Thymus (tissue), 14 donors: ENCODE data around the gene CENPX. TPM values are rescaled to one million over a fixed set of nuclear protein-coding genes. Genes with fewer than 3 reads are reported as not detected.

ENCODE experiments used
- DNase-seq, 9 donors: peaks; one replicate each; pipeline ENCODE4 v3.0.0-alpha.2; 2013; ENCODE audit warnings: low spot score in 9 of 9, low read depth in 6 of 9, missing footprints in 1 of 9
- H3K27ac ChIP-seq, 2 donors: one replicate each; pipeline ENCODE4 v1.5.1; 2013; ENCODE audit warnings: control low read depth in 1 of 2, low read depth in 1 of 2, low read length in 1 of 2, mild to moderate bottlenecking in 1 of 2, moderate library complexity in 1 of 2
- H3K27me3 ChIP-seq, 2 donors: one replicate each; pipeline ENCODE4 v1.5.1; 2013; ENCODE audit warnings: low read length in 1 of 2; ENCODE audit not compliant: control insufficient read depth in 2 of 2, insufficient read depth in 1 of 2
- H3K36me3 ChIP-seq, 2 donors: one replicate each; pipeline ENCODE4 v1.5.1; 2013; ENCODE audit warnings: low read length in 1 of 2, mild to moderate bottlenecking in 1 of 2, moderate library complexity in 1 of 2; ENCODE audit not compliant: control insufficient read depth in 2 of 2, insufficient read depth in 2 of 2
- H3K4me1 ChIP-seq, 2 donors: one replicate each; pipeline ENCODE4 v1.5.1; 2013; ENCODE audit warnings: low read length in 2 of 2; ENCODE audit not compliant: control insufficient read depth in 2 of 2, insufficient read depth in 2 of 2
- H3K4me3 ChIP-seq, 2 donors: one replicate each; pipeline ENCODE4 v1.5.1; 2013; ENCODE audit warnings: low read length in 2 of 2, control low read depth in 1 of 2, mild to moderate bottlenecking in 1 of 2
- H3K9me3 ChIP-seq, 2 donors: one replicate each; pipeline ENCODE4 v1.5.1; 2013; ENCODE audit warnings: low read length in 1 of 2, mild to moderate bottlenecking in 1 of 2; ENCODE audit not compliant: control insufficient read depth in 2 of 2, insufficient read depth in 1 of 2
- WGBS: extraction: QIAGEN DNeasy Blood & Tissue Kit; methylation state at CpG from one replicate; pipeline ENCODE4 v1.1.7; 2013; 5-methylcytosine and 5-hydroxymethylcytosine counted together
- long read RNA-seq, 10 donors: transcript quantifications; one replicate each; lab custom pipeline, GENCODE V29; 2026
- polyA plus RNA-seq: library from polyadenylated mRNA; stranded (reverse); fragments of 200-250 nt; gene quantifications from one replicate; pipeline ENCODE4 v1.2.3, GENCODE V29; 2013
- total RNA-seq: library from RNA; stranded (reverse); fragments of 120-200 nt; gene quantifications from one replicate; pipeline ENCODE4 v1.2.4, GENCODE V29; 2013
- donor health status: healthy.

Gene CENPX
- total RNA-seq (44.5 TPM), polyA plus RNA-seq (79.7 TPM)
- long read RNA-seq, donor 1, partial matches to known transcripts: 0 of 5 reads
- long read RNA-seq, donor 1, other reads (novel, unspliced or antisense): 0 of 5 reads
- long read RNA-seq, donor 2, transcript CENPX-201 (4 exons, 751 nt): major isoform, 47 of 79 reads
- long read RNA-seq, donor 2, transcript CENPX-206 (4 exons, 710 nt): minor isoform, 6 of 79 reads
- long read RNA-seq, donor 2, transcript CENPX-210 (5 exons, 730 nt): minor isoform, 5 of 79 reads
- long read RNA-seq, donor 2, transcript CENPX-202 (5 exons, 805 nt): minor isoform, 20 of 79 reads
- long read RNA-seq, donor 2, partial matches to known transcripts: 0 of 79 reads
- long read RNA-seq, donor 2, other reads (novel, unspliced or antisense): 0 of 79 reads
- long read RNA-seq, donor 3, transcript CENPX-201 (4 exons, 751 nt): major isoform, 25 of 54 reads
- long read RNA-seq, donor 3, transcript CENPX-202 (5 exons, 805 nt): minor isoform, 24 of 54 reads
- long read RNA-seq, donor 3, partial matches to known transcripts: 0 of 54 reads
- long read RNA-seq, donor 3, other reads (novel, unspliced or antisense): 0 of 54 reads
- long read RNA-seq, donor 4, transcript CENPX-201 (4 exons, 751 nt): major isoform, 7 of 18 reads
- long read RNA-seq, donor 4, transcript CENPX-202 (5 exons, 805 nt): major isoform, 7 of 18 reads
- long read RNA-seq, donor 4, partial matches to known transcripts: 0 of 18 reads
- long read RNA-seq, donor 4, other reads (novel, unspliced or antisense): 0 of 18 reads
- long read RNA-seq, donor 5, transcript CENPX-201 (4 exons, 751 nt): major isoform, 38 of 76 reads
- long read RNA-seq, donor 5, transcript CENPX-202 (5 exons, 805 nt): minor isoform, 31 of 76 reads
- long read RNA-seq, donor 5, partial matches to known transcripts: 0 of 76 reads
- long read RNA-seq, donor 5, other reads (novel, unspliced or antisense): 0 of 76 reads
- long read RNA-seq, donor 6, transcript CENPX-202 (5 exons, 805 nt): minor isoform, 15 of 50 reads
- long read RNA-seq, donor 6, transcript CENPX-201 (4 exons, 751 nt): major isoform, 18 of 50 reads
- long read RNA-seq, donor 6, partial matches to known transcripts: 0 of 50 reads
- long read RNA-seq, donor 6, other reads (novel, unspliced or antisense): 9 of 50 reads
- long read RNA-seq, donor 7, transcript CENPX-201 (4 exons, 751 nt): major isoform, 17 of 35 reads
- long read RNA-seq, donor 7, transcript CENPX-202 (5 exons, 805 nt): minor isoform, 12 of 35 reads
- long read RNA-seq, donor 7, partial matches to known transcripts: 0 of 35 reads
- long read RNA-seq, donor 7, other reads (novel, unspliced or antisense): 0 of 35 reads
- long read RNA-seq, donor 8, transcript CENPX-201 (4 exons, 751 nt): minor isoform, 9 of 19 reads
- long read RNA-seq, donor 8, transcript CENPX-202 (5 exons, 805 nt): major isoform, 10 of 19 reads
- long read RNA-seq, donor 8, partial matches to known transcripts: 0 of 19 reads
- long read RNA-seq, donor 8, other reads (novel, unspliced or antisense): 0 of 19 reads
- long read RNA-seq, donor 9, transcript CENPX-202 (5 exons, 805 nt): minor isoform, 11 of 27 reads
- long read RNA-seq, donor 9, transcript CENPX-201 (4 exons, 751 nt): major isoform, 13 of 27 reads
- long read RNA-seq, donor 9, partial matches to known transcripts: 0 of 27 reads
- long read RNA-seq, donor 9, other reads (novel, unspliced or antisense): 0 of 27 reads
- long read RNA-seq, donor 10, transcript CENPX-201 (4 exons, 751 nt): minor isoform, 9 of 27 reads
- long read RNA-seq, donor 10, transcript CENPX-202 (5 exons, 805 nt): major isoform, 12 of 27 reads
- long read RNA-seq, donor 10, partial matches to known transcripts: 0 of 27 reads
- long read RNA-seq, donor 10, other reads (novel, unspliced or antisense): 0 of 27 reads

DNA sequence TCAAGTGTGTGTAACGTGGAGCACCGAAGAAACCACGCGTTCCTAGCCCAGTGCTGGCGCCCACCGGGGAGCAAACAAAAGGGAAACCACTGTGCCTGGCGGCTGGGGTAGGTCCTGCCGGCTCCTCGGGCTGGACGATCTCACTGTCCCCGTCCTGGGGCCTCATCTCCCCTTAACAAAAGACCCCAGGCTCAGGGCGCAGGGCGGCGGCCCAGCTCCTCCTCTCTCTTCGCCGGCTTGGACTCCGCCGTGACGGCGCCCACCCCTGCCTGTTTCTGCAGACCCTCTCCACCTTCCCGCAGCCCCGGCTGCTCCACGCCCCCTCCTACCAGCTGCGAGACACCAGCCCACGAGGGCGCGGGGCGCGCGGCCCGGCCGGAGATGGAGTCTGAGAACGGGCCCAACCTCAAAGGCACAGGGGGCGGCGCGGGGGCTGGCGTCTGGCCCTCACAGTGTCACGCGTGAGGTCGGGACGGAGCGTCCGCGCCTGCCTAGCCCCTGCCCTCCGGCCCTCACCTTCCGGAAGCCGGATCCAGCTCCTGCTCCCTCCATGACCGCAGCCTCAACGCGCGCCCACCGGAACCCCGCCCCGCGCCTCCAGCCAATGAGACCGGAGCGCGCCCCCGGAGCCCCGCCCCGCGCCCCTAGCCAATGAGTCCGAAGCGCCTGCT is at the start of gene CENPX:
Gene CENPX (minus strand): TSS at position 569 of the 671 bp plus-strand sequence. CDS start 17 bp downstream, at position 552.
- Histone ChIP-seq H3K36me3 (peaks cover 18 to 20% of the 10 kb centered on the region in 2 donors), H3K4me1 (peaks cover 14 to 35% of the 10 kb centered on the region in 2 donors), H3K9me3 (peaks cover 0 to 3% of the 10 kb centered on the region in 2 donors), H3K27ac (peak within 1 kb of the TSS in 1 of 2 donors; percentile 43), H3K4me3 (peak within 1 kb of the TSS; percentile 75 to 84), H3K27me3 (no peaks in the 10 kb centered on the region)
- WGBS: under 1% methylated on average over 64 of the region's 64 CpGs
- no peak for DNase-seq

DNA sequence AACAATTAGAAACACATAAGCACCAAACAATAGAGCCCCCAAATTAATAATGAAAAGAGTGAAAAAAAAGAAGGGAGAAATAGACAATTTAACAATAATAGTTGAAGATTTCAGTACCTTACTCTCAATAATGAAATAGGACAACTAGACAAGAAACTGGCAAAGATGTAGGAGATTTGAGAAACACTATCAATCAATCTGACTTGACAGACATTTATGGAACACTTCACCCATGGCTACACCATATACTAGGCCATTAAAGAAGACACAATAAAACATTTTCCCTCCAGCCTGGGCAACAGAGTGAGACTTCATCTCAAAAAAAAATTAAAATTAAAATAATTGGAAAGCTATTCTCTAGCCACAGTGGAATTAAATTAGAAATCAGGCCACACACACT is 47.9 kb upstream of the CENPX start:
- Histone ChIP-seq H3K4me3 (no peak overlapping the region), H3K27ac (no peak overlapping the region), H3K9me3 (peaks cover 0 to 4% of the 10 kb centered on the region in 2 donors), H3K4me1 (peaks cover 8% of the 10 kb centered on the region in 2 donors), H3K36me3 (no peaks in the 10 kb centered on the region), H3K27me3 (peaks cover 0 to 4% of the 10 kb centered on the region in 2 donors)
- no peak for DNase-seq

DNA sequence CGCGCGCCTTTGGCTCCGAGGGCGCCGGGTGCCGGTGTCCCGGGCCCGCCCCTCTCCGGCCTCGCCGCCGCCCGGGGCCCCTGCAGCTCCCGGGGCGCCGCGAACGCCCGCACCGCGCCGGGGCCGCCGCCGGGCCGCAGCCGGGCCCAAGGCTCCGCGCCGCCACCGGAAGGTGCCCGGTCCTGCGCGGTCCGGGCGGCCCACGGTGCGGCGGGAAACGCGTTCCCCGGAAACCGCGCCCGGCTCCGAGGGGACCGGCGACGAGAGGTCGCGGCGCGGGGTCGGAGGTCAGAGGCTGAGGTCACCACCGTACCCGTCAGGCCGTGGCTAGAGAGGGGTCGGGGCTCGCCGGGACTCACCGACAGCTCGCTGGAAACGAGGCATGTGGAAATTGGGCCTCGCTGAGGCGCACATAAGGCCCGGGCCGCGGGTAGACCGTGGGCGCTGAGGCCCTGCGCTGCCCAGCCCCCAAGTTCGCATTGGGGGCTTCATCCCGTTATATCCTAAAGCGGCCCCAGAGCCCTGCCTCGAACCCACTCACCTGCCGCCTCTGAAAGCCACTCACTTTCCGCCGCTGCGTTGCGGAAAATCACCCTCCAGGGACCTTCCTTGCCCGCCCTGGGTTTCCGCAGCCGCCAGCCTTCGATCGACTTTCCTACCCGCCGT is 43.1 kb upstream of the CENPX start, which contains the start of gene DUS1L:
Gene DUS1L (minus strand): TSS at position 167 of the 666 bp plus-strand sequence. CDS start 745 bp downstream, outside the sequence.
- Histone ChIP-seq H3K27me3 (no peaks in the 10 kb centered on the region), H3K4me3 (peak within 1 kb of the TSS; percentile 83 to 91), H3K9me3 (peaks cover 0 to 4% of the 10 kb centered on the region in 2 donors), H3K4me1 (peaks cover 17% of the 10 kb centered on the region in 2 donors), H3K27ac (peak within 1 kb of the TSS; percentile 64 to 80), H3K36me3 (peaks cover 25 to 34% of the 10 kb centered on the region in 2 donors)
- peak in 8 of 9 donors; percentile 13 to 78 (median 49) for DNase-seq
- WGBS: 11% methylated on average over 88 of the region's 88 CpGs

DNA sequence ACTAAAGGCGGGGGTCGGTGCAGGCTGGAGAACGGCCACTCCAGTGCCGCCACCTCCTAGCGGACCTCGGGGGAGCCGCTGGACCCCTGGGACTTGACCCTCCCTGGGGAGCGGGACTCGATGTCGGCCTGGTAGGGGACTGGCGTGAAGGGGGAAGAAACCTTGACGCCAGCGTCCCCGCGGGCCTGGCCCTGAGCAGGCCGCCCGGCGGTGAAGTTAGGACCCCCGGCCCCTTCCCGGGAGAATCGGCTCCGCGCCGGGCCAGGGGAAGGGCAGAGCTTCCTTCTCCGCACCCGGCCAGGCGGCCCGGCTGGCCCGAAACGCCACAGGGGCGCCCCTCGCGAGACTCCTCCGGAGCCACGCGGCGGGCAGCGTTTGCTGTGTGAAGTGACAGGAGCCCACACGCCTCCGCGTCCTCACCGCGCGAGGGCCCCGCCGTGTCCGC is 42.5 kb upstream of the CENPX start:
- peak in 3 of 9 donors; percentile 28 to 48 (median 34) for DNase-seq
- Histone ChIP-seq H3K4me3 (peak overlapping the region; percentile 72 to 91), H3K27ac (peak overlapping the region in 1 of 2 donors; percentile 52), H3K4me1 (peaks cover 17% of the 10 kb centered on the region in 2 donors), H3K27me3 (no peaks in the 10 kb centered on the region), H3K36me3 (peaks cover 31 to 40% of the 10 kb centered on the region in 2 donors), H3K9me3 (peaks cover 0 to 4% of the 10 kb centered on the region in 2 donors)
- 1% methylated on average over 47 of the region's 47 CpGs for WGBS

DNA sequence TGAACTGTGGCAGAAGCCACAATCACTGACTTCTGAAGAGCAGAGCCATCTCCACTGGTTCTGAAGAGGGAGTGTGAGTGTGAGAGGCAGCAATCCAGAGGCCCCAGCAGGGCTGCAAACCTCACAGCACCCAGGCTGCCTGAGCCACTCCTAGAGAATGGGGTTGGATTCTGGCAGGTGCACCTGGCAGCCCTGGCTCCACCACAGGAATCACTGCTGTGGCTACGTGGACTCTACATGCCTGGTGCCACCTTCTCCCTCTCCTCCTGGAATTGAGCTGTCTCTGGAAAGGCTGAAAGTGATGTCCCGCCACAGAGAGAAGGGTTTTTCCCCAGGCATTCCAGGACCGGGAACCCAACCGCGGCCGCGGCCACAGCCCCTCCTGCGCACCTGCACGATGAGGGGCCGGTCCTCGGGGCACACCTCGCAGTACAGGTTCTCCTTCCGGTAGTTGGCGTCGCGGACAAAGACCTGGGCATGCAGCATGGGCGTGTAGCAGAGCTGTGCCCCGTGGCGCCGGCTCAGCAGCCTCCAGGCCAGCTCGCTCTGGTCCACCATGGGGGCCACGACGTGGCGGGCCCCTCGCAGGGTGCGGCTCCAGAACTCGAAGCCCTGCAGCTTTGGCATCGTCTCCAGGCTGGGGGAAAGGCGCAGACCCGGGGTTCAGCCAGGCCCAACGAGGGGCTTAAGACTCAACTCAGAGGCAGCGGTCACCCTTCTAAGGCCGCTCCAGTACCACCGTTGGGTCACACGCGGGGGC is 41.9 kb upstream of the CENPX start:
- 62% methylated on average over 36 of the region's 36 CpGs for WGBS
- Histone ChIP-seq H3K36me3 (peaks cover 37 to 45% of the 10 kb centered on the region in 2 donors), H3K27ac (peak overlapping the region in 1 of 2 donors; percentile 52), H3K4me3 (peak overlapping the region; percentile 72 to 91), H3K4me1 (peaks cover 17% of the 10 kb centered on the region in 2 donors), H3K27me3 (no peaks in the 10 kb centered on the region), H3K9me3 (peaks cover 0 to 4% of the 10 kb centered on the region in 2 donors)
- DNase-seq: no peak

DNA sequence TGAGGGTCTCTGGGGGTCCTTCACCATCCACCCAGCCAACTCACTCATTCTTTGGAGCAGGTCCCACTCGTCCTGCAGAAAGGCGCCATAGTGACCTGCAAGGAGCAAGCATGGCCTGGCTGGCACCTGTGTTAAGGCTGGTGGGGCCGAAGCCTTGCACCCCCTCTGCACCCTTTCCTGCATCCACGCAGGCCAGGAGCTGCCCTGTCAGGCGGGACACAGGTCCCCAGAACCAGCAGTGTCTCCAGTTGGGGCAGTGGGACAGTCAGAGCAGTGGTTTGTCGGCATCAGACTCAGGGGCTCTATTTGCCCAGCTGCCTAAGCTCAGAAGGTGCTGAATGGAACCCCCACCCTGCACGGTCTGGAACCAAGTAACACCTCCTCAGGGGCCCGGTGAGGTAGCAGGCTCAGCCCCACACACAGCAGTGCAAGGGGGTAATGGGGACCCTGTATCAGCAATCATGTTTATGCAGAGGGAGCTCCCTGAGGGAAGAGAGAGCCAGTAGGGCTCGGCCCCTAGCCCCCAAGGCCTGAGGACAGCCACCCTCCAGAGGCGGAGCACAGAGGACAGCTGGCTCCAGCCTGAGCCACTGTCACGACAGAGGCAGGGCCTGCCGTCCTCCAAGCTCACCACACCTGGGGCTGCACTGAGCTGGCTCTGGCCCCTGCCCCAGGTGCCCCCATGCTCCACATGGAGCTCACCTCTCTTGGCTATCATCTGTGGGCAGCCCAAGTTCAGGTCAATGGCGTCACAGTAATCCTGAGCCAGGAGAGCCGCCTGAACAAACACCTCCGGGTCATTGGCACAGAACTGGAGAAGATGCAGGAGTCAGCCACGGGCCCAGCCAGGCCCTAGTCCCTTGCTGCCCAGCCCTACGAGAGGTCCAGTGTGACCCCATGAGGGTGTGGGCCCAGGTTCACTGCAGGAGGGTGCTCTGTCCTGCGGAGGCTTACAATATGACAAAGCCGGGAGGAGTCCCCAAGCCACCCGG is 41.0 kb upstream of the CENPX start:
- 91% methylated on average over 20 of the region's 20 CpGs for WGBS
- no peaks in the 10 kb centered on the region for H3K27me3 ChIP-seq
- no peak for DNase-seq
- peaks cover 17% of the 10 kb centered on the region in 2 donors for H3K4me1 ChIP-seq
- H3K27ac ChIP-seq: no peak overlapping the region
- H3K4me3 ChIP-seq: no peak overlapping the region
- peaks cover 0 to 4% of the 10 kb centered on the region in 2 donors for H3K9me3 ChIP-seq
- H3K36me3 ChIP-seq: peaks cover 46 to 53% of the 10 kb centered on the region in 2 donors
